C4-2B (cell line): Measurements from ENCODE around the gene TBX21.

Source experiments
- ZFX ChIP-seq: fragments of 450-650 bp; IDR thresholded peaks from 2 replicates; pipeline ENCODE4 v1.6.1; 2017
- TF ChIP-seq, protein P1 (sequence below): fragments of 450-650 bp; conservative IDR thresholded peaks from 2 replicates; pipeline ENCODE4 v1.5.1; 2017; ENCODE audit warnings: mild to moderate bottlenecking

DNA sequence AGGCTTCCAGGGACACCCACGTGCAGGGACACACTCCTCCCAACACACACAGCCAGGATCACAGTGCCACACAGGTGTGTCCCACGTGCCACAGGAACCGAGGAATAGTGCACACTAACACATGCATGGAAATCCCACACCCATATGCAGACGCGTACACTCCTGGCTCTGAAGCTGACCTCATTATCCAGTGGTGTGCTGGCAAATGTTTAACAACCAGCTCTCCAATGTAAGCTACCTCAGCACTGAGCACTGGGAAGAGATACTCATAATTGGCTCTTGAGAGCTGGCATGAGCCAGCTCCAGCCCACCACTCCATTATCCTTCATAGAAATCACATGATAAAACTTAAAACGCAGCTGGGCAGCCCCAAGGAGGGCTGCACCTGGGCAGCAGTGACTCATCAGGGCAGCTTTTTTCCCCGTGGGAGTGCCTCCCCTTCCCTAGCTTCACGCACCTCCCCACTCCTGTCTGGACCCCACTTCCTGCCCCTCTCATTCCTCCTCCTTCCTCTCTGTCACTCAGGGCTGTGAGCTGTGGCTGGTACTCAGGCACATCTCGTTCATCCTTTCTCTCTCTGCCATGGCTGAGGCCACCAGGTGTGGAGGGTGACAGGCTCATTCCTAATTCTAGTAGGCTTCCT, 14.9 kb upstream of the TBX21 start:
- TF ChIP-seq, protein P1, sequence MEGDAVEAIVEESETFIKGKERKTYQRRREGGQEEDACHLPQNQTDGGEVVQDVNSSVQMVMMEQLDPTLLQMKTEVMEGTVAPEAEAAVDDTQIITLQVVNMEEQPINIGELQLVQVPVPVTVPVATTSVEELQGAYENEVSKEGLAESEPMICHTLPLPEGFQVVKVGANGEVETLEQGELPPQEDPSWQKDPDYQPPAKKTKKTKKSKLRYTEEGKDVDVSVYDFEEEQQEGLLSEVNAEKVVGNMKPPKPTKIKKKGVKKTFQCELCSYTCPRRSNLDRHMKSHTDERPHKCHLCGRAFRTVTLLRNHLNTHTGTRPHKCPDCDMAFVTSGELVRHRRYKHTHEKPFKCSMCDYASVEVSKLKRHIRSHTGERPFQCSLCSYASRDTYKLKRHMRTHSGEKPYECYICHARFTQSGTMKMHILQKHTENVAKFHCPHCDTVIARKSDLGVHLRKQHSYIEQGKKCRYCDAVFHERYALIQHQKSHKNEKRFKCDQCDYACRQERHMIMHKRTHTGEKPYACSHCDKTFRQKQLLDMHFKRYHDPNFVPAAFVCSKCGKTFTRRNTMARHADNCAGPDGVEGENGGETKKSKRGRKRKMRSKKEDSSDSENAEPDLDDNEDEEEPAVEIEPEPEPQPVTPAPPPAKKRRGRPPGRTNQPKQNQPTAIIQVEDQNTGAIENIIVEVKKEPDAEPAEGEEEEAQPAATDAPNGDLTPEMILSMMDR: no peak
- TF ChIP-seq ZFX: no peak
